Activated naive CD4-positive, alpha-beta T cell treated with anti-CD3 and anti-CD28 coated beads, Interleukin-2, amount 50 U/mL, for 72 hours (primary cell): ENCODE data around the gene WLS. TPM values are rescaled to one million over a fixed set of nuclear protein-coding genes. Genes with fewer than 3 reads are reported as not detected.

Experiments used
- ATAC-seq, 2 donors: fragments of 150-1000 bp; cut with Tn5 transposase; 2 replicates each; pipeline ENCODE4 v1.10.0; 2021; ENCODE audit warnings: mild to moderate bottlenecking in 2 of 2, moderate library complexity in 2 of 2
- DNase-seq, 2 donors: peaks; one replicate each; pipeline ENCODE4 v3.0.0; 2021 to 2022; ENCODE audit warnings: low spot score in 2 of 2
- H3K27ac Mint-ChIP-seq, 2 donors: one replicate each; pipeline ENCODE4 v1.8.0; 2022; ENCODE audit warnings: mild to moderate bottlenecking in 2 of 2, mixed read lengths in 2 of 2
- H3K36me3 Mint-ChIP-seq, 2 donors: one replicate each; pipeline ENCODE4 v1.8.0; 2022; ENCODE audit warnings: mixed read lengths in 2 of 2
- H3K9me3 Mint-ChIP-seq, 2 donors: one replicate each; pipeline ENCODE4 v1.8.0; 2022; ENCODE audit warnings: mixed read lengths in 2 of 2
- total RNA-seq, 2 donors: library from RNA; stranded (reverse); gene quantifications; one replicate each; pipeline ENCODE4 v1.2.3, GENCODE V29; 2022

WLS gene
- total RNA-seq, 2 donors from 2014 or later, result not detected

DNA sequence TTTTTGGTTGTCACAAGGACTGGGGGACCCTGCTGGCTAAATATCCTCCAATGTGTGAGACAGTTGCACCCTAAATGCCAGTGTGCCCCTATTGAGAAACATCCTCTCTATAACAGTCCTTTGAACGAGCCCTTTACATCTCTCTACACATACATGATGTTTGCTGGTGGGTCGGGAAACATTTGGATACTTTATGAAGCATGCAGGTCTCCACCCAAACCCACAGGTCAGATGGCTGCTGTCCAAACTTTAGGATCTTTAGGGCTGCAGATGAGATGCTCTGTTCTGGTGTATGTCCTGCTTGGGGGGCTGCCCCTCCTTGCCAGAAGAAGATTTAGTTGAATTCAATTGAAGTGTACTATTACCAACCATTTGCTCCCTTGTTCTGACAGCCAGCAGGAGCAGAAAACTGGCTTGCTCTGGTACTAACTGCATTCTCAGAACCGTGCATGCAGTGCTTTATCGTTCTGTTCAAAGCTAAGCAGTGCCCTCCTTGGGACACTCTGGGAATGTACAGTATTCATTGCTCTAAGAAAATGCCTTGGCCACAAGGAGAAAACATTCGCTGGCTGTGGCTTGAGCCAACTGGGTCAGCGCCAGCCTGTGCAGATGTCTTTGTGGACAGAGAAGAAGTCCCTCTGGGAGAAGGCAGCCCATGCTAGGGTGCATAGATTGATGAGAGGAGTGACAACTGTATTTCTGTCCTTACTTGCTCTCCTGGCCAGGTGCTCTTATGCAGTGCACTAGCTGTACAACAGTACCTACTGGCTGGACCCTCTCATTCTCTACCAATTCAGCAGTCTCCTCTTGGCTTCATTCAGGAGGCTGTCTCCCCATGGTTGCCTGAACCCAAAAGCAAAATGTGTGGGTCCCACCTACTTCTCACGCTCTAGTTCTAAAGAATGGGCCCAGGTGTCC, 120.5 kb downstream of the WLS start:
- Mint-ChIP-seq H3K9me3 (no peaks in the 10 kb centered on the region), H3K27ac (no peak overlapping the region), H3K36me3 (no peaks in the 10 kb centered on the region)
- DNase-seq (no peak), ATAC-seq (peak in 1 of 2 donors; percentile 51)

DNA sequence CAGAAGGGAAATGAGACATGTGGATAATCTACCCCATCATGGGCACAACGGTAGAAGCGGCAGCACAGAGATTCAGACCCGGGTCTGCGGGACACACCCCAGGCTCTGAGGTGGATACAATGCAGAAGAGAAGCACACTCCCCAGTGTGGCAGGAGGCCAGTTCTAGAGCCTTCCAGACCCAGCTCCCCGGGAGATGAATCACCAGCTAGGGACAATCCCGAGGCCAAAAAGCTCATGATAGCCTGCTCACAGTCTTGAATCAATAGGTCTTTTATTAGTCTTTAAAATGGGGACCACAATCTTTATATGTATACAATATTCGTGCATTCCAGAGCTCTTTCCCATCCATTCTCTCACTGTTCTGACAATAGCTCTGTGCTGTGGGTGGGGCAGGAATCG, 124.6 kb downstream of the WLS start:
- DNase-seq, result no peak
- Mint-ChIP-seq H3K36me3 (no peaks in the 10 kb centered on the region), H3K27ac (no peak overlapping the region), H3K9me3 (no peaks in the 10 kb centered on the region)
- ATAC-seq, result no peak

DNA sequence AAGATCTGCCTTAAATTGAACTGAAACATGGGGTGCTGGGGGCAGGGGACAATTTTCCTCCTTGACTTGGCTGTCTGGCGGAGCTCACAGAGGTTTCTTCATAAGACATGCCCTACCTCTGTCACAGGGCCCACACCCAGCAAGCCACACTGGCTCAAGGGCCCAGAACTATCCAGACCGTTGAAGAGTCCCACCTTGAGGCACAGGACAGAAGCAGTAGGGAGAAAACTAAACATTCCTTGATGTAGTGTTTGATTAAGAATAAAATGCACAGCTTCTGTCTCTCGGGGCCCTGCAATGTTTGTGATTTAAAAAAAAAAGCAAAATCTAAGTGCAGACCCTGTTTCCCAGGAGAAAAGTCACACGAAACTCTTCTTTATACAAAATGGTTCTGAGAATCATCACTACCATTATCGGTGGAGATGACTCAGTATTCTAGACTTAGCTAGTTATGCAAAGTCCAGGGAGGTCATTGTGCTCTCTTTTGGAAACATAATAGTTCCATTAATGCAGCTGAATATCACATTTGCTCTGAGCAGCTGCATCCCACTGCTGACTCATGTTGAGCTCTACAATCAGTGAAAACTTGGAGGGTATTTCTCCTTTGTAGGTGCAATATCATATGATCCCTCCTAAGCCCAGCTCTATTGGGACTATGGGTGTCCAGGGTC, 128.3 kb downstream of the WLS start:
- DNase-seq (no peak), ATAC-seq (no peak)
- Mint-ChIP-seq H3K27ac (no peak overlapping the region), H3K36me3 (no peaks in the 10 kb centered on the region), H3K9me3 (no peaks in the 10 kb centered on the region)

- no peak overlapping the region for H3K27ac Mint-ChIP-seq
- H3K36me3 Mint-ChIP-seq, result no peaks in the 10 kb centered on the region
- H3K9me3 Mint-ChIP-seq, result no peaks in the 10 kb centered on the region
- ATAC-seq (no peak), DNase-seq (no peak)
These were observed 129.2 kb downstream of the WLS start for GRCh38 chr1:68103011-68103545.

DNA sequence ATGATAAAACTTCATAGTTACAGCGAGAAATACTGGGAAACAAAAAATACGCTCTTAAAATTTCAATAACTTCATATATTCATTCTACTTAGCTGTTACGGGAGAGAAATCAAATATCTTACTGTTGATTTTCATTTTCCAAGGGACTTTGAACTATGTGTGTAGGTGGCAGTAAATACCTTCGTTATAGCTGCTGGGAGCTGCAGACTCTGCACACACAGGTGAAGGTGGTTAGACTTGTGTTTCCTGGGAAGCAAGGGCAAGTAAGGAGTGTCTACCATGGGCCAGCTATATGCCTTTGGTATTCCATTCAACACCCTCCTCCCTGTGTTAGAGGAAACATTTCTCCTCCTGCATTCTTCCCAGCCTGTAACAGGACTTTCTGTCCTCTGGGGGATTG, 130.5 kb downstream of the WLS start:
- H3K27ac Mint-ChIP-seq, result no peak overlapping the region
- ATAC-seq, result no peak
- no peaks in the 10 kb centered on the region for H3K36me3 Mint-ChIP-seq
- no peak for DNase-seq
- H3K9me3 Mint-ChIP-seq, result no peaks in the 10 kb centered on the region

DNA sequence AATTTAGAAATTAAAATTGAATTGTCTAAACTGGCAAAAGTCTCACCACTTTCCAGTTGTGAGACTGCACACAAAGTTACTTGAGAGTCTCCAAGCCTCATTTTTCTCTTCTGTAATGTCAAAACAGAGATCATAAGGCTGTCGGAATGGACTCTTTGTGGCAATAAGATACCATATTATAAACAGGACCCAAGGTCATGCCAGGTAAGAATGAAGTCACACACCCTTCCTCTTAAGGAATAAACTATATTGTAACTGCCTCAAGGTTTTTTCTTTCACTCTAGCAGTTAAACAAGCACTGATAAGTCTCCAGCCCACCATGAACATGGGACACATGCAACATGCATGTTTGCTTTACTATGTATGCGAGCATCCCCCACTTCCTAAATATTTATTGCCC, 131.8 kb downstream of the WLS start:
- Mint-ChIP-seq H3K9me3 (no peaks in the 10 kb centered on the region), H3K27ac (no peak overlapping the region), H3K36me3 (no peaks in the 10 kb centered on the region)
- ATAC-seq, result no peak
- no peak for DNase-seq

- no peak for DNase-seq
These were observed 138.6 kb downstream of the WLS start for GRCh38 chr1:68093737-68094136.

GRCh38 chr1:68087184-68087583, 145.1 kb downstream of the WLS start:
- Mint-ChIP-seq H3K9me3 (peaks cover 0 to 3% of the 10 kb centered on the region in 2 donors), H3K27ac (no peak overlapping the region), H3K36me3 (no peaks in the 10 kb centered on the region)
- DNase-seq (no peak), ATAC-seq (no peak)

More at GRCh38 chr1:68093737-68094136, 138.6 kb downstream of the WLS start:
- peaks cover 0 to 3% of the 10 kb centered on the region in 2 donors for H3K9me3 Mint-ChIP-seq
- no peak for ATAC-seq
- H3K27ac Mint-ChIP-seq, result no peak overlapping the region
- H3K36me3 Mint-ChIP-seq, result no peaks in the 10 kb centered on the region

DNA sequence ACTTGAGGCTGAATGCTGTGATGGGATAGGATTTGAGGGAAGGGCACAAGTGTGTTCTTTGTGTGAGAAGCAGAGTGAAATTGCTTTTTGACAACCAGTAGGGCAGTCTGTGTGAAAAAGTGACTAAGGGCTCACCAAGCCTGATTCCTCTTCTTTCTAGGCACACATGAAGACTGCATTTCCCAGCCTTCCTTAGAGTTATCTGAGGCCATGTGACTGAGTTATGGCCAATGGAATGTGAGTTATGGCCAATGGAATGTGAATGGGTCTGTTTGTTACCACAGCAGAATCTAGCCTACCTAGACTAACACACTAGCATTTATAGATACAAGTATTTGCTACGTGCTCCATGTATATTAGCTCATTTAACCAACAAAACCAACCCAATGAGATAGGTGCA, 146.6 kb downstream of the WLS start:
- DNase-seq (no peak), ATAC-seq (no peak)
- Mint-ChIP-seq H3K27ac (no peak overlapping the region), H3K36me3 (no peaks in the 10 kb centered on the region), H3K9me3 (peaks cover 0 to 3% of the 10 kb centered on the region in 2 donors)

DNA sequence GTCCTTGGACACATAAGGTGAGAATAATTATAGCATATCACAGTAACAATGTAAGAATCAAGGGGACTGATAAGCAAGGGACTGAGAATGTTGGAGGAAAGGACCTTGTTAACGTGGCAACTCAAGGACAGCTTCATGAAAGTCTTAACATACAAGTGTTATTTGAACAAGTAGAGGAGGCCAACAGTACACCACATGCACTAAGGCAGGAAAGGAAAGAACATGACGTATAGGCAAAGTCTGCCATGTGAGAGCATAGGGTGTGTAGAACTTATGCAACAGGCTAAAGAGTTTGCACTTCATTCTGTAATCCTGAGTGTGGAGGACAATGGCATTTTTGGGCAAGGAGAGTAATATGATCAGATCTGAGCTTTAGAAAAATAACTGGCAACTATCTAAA, 148.6 kb downstream of the WLS start:
- ATAC-seq, result no peak
- DNase-seq, result no peak
- no peaks in the 10 kb centered on the region for H3K36me3 Mint-ChIP-seq
- H3K9me3 Mint-ChIP-seq, result no peaks in the 10 kb centered on the region
- H3K27ac Mint-ChIP-seq, result no peak overlapping the region

DNA sequence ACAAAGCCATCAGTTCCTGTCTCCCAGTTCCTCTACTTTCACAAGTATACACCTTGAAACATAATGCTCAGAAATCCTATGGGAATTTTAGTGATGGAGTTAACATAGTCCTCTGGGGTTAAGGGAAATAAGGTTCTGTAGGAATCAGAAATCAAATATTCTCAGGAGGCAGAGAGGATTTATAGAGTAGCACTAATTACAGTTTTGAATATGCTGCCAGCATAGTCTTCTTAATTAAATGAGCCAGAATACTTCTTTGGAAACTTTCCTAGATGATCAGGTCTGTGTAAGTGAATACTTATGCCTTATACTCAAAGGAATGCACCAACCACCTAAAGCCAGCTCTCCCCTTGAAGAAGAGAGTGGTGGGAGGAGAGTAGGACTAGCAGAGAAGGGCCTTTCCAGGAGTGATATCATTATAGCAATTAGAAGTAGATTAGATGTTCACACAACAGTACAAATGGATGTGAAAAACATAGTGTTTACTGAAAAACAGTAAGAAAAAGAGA, 150.5 kb downstream of the WLS start:
- Mint-ChIP-seq H3K36me3 (no peaks in the 10 kb centered on the region), H3K27ac (no peak overlapping the region), H3K9me3 (peaks cover 0 to 2% of the 10 kb centered on the region in 2 donors)
- ATAC-seq, result no peak
- no peak for DNase-seq

GRCh38 chr1:68078647-68079046, 153.7 kb downstream of the WLS start:
- ATAC-seq (no peak), DNase-seq (no peak)
- H3K27ac Mint-ChIP-seq, result no peak overlapping the region
- peaks cover 6 to 9% of the 10 kb centered on the region in 2 donors for H3K9me3 Mint-ChIP-seq
- no peaks in the 10 kb centered on the region for H3K36me3 Mint-ChIP-seq

Other genes starting within 250 kb of the WLS start
- gene DIRAS3, start 181.9 kb downstream of the WLS start, total RNA-seq, result not detected
- gene RPE65, start 217.4 kb upstream of the WLS start, total RNA-seq, result not detected